Activated B cell treated with CpG ODN at 0.5 μM for 24 hours (primary cell): Measurements from ENCODE around the gene USB1. TPM values are rescaled to one million over a fixed set of nuclear protein-coding genes. Genes with fewer than 3 reads are reported as not detected.

Source experiments
- ATAC-seq: fragments of 200-7000 bp; cut with Tn5 transposase; one replicate; pipeline ENCODE4 v1.10.0; 2021; ENCODE audit warnings: low read depth, mild to moderate bottlenecking, moderate library complexity
- CTCF ChIA-PET: fragments of 350-600 bp; sonication (Branson Sonifier 250); formaldehyde crosslinking; loops from one replicate; lab custom pipeline; 2021; ENCODE audit warnings: antibody characterized with exemption; lab: Charles Lee
- POLR2A ChIA-PET: fragments of 350-600 bp; sonication (Branson Sonifier 250); formaldehyde crosslinking; loops from one replicate; lab custom pipeline; 2021; ENCODE audit warnings: antibody characterized with exemption; lab: Charles Lee
- DNase-seq: peaks from one replicate; pipeline ENCODE4 v3.0.0; 2022
- H3K27ac Mint-ChIP-seq: one replicate; pipeline ENCODE4 v1.8.0; 2020; ENCODE audit warnings: mixed read lengths
- H3K27me3 Mint-ChIP-seq: one replicate; pipeline ENCODE4 v1.8.0; 2021; ENCODE audit warnings: mixed read lengths
- H3K36me3 Mint-ChIP-seq: one replicate; pipeline ENCODE4 v1.8.0; 2021; ENCODE audit warnings: low read depth, mixed read lengths
- H3K4me1 Mint-ChIP-seq: one replicate; pipeline ENCODE4 v1.8.0; 2021; ENCODE audit warnings: mixed read lengths
- H3K4me3 Mint-ChIP-seq: one replicate; pipeline ENCODE4 v1.8.0; 2020; ENCODE audit warnings: mild to moderate bottlenecking, mixed read lengths
- H3K9me3 Mint-ChIP-seq: one replicate; pipeline ENCODE4 v1.8.0; 2020; ENCODE audit warnings: mixed read lengths
- intact Hi-C: fragments of 100-400 bp; cut with micrococcal nuclease; formaldehyde crosslinking; loops from one replicate; pipeline ENCODE4 v1.15.1; 2024
- total RNA-seq: library from RNA; stranded (reverse); gene quantifications from 2 replicates; pipeline ENCODE4 v1.2.3, GENCODE V29; 2022
- TF ChIP-seq, protein P1 (sequence below): fragments of 200-600 bp; IDR thresholded peaks from one replicate; pipeline ENCODE4 v1.8.0; 2022; ENCODE audit warnings: antibody characterized with exemption, mild to moderate bottlenecking

Gene USB1
- total RNA-seq, 1 donor from 2014 or later, result 40.7 TPM

DNA sequence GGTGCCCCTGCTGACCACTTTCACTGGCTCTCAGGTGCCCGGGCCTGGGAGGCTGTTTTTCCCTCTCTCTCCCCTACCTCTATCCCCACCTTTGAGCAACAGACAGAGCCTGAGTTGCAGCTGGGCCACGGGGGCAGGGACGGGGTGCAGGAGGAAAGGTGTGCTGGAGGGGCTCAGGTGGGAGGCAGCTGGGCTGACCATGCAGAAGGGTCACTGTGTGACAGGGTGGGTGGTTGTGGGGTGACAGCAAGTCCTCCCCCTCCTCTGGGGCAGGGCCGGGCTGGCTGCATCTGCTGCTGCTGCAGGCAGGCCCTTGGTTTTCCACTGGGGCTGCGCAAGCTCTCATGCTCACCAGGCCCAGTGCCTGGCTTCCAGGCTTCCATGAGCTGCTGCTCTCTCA, 7.3 kb upstream of the USB1 start:
- TF ChIP-seq, protein P1, sequence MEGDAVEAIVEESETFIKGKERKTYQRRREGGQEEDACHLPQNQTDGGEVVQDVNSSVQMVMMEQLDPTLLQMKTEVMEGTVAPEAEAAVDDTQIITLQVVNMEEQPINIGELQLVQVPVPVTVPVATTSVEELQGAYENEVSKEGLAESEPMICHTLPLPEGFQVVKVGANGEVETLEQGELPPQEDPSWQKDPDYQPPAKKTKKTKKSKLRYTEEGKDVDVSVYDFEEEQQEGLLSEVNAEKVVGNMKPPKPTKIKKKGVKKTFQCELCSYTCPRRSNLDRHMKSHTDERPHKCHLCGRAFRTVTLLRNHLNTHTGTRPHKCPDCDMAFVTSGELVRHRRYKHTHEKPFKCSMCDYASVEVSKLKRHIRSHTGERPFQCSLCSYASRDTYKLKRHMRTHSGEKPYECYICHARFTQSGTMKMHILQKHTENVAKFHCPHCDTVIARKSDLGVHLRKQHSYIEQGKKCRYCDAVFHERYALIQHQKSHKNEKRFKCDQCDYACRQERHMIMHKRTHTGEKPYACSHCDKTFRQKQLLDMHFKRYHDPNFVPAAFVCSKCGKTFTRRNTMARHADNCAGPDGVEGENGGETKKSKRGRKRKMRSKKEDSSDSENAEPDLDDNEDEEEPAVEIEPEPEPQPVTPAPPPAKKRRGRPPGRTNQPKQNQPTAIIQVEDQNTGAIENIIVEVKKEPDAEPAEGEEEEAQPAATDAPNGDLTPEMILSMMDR, result no peak
- POLR2A ChIA-PET, result no interaction called here

DNA sequence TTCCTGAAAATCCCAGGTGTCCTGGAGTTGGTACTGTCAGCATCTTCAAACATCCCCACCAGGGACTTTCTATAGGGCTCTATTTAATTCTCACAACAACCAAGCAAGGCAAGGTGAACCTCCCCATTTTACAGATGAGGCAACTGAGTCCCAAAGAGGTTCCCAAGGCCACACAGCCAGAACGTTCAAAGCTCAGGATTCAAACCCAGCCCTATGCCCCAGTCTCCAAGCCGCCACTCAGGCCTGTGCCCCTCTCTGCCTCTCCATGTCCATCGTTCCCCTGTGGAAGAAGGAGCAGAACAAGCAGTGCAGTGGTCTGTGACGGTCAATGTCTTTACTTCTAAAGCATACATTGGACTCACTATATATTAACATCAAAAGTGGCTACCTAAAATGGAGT, 6.8 kb upstream of the USB1 start:
- H3K27me3 Mint-ChIP-seq, result no peaks in the 10 kb centered on the region
- H3K27ac Mint-ChIP-seq, result no peak overlapping the region
- no peak overlapping the region for H3K4me3 Mint-ChIP-seq
- H3K36me3 Mint-ChIP-seq, result peaks cover 31% of the 10 kb centered on the region
- H3K9me3 Mint-ChIP-seq, result no peaks in the 10 kb centered on the region
- peaks cover 21% of the 10 kb centered on the region for H3K4me1 Mint-ChIP-seq
- ChIA-PET POLR2A (no interaction called here), CTCF (no interaction called here)
- intact Hi-C loops, result no loop called here
- ATAC-seq, result no peak
- DNase-seq, result no peak
- TF ChIP-seq, protein P1, result no peak

More for the DNA sequence above, 7.3 kb upstream of the USB1 start:
- Mint-ChIP-seq H3K9me3 (no peaks in the 10 kb centered on the region), H3K36me3 (peaks cover 27% of the 10 kb centered on the region), H3K27ac (no peak overlapping the region), H3K4me1 (peaks cover 16% of the 10 kb centered on the region), H3K27me3 (no peaks in the 10 kb centered on the region), H3K4me3 (no peak overlapping the region)
- CTCF ChIA-PET, result interaction anchor here (0.8 kb wide), 1 partner anchor 15 kb away, joined by 3 read pairs; no protein-coding TSS in a partner anchor
- DNase-seq, result no peak
- intact Hi-C loops, result no loop called here
- no peak for ATAC-seq

DNA sequence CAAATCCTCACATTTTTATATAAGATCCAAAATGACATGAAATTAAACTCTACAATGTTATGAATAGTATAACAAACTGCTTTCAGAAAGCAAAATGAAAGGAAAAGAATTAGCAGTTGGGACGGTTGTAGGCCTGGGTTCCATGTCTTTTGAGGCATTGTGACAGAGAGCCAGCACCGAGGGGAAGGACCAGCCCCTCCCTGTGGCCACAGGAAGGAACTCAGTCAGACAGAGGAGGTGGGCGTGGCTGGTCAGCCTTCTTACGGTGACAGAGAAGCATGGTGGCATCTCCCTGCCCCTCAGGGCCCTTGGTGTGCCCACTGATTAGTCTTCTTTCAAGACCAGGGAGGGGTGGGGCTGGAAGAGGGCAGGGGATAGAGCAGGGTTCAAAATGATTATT, 6.4 kb upstream of the USB1 start:
- ATAC-seq, result peak; percentile 63
- Mint-ChIP-seq H3K27me3 (no peaks in the 10 kb centered on the region), H3K4me1 (peaks cover 24% of the 10 kb centered on the region), H3K27ac (no peak overlapping the region), H3K4me3 (no peak overlapping the region), H3K36me3 (peaks cover 31% of the 10 kb centered on the region), H3K9me3 (no peaks in the 10 kb centered on the region)
- TF ChIP-seq, protein P1, result no peak
- DNase-seq, result no peak
- intact Hi-C loops, result loop anchor here (1.0 kb wide), 1 partner anchor 9 kb away; no protein-coding TSS in a partner anchor
- ChIA-PET CTCF (no interaction called here), POLR2A (no interaction called here)

DNA sequence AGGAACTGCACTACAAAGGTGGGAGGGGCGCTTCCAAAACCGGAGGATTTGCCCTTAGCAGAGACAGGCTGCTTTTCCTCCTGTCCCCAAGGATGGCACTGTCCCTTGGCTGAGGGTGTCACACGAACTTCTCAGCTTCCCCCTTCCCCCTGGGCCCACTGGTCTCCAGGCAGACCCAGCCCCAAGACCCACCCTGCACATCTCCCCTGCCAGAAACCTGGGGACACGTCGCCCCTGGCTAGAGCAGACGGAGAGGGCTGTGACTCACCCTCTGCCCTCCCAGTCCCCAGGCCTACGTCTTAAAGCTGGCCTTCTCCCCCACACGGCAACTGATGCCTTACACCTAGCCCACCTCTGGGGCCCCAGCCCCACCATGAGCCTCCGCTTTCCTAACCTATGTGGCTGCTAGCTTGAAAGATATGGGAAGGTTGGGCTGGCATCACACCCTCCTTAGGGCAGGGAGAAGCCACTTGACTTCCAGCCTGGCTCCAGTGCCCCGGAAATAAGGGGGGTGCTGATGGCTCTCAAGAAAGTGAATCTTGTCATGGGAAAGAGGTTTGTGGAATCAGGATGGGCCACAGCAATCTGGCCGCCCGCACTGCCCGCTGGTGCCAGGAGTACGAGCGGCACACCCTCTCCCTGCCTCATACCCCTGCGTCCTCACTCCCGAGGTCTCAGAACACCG, 5.3 kb upstream of the USB1 start:
- TF ChIP-seq, protein P1, result no peak
- no peak overlapping the region for H3K27ac Mint-ChIP-seq
- peaks cover 31% of the 10 kb centered on the region for H3K36me3 Mint-ChIP-seq
- H3K9me3 Mint-ChIP-seq, result no peaks in the 10 kb centered on the region
- ChIA-PET CTCF (no interaction called here), POLR2A (no interaction called here)
- no peak for ATAC-seq
- peaks cover 25% of the 10 kb centered on the region for H3K4me1 Mint-ChIP-seq
- no peak for DNase-seq
- intact Hi-C loops, result loop anchor here (1.0 kb wide), 1 partner anchor 11 kb away; no protein-coding TSS in a partner anchor
- H3K27me3 Mint-ChIP-seq, result no peaks in the 10 kb centered on the region
- H3K4me3 Mint-ChIP-seq, result no peak overlapping the region

DNA sequence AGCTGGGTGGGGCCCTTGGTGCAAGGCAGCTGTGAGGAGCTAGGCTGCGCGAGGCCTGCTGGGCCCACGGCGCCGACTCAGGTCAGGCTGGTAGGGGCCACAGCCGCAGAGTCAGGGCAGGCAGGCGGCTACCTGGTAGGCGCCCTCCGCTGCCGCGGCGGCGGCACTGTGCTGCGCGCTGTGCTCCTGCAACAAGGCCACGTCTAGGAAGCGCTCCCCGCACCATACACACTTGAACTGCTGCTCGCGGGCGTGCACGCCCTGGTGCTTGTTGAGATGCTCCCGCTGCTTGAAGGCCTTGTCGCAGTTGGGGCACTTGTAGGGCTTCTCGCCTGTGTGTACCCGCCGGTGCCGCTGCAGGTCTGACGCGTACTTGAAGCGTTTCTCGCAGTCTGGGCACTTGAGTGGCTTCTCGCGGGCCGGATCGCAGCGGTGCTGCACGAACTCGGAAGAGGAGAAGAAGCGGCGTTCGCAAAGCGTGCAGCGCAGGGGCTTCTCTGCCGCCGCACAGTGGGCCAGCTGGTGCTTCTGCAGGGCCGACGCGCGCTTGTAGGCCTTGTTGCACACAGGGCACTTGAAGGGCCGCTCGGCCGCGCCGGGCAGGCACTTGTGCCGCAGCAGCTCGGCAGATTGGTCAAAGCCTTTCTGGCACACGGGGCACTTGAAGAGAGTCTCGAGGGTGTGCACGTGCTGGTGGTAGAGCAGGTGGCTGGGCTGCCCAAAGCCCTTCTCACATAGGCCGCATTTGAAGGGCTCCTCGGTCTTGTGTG, 4.6 kb upstream of the USB1 start:
- H3K9me3 Mint-ChIP-seq, result no peaks in the 10 kb centered on the region
- no peaks in the 10 kb centered on the region for H3K27me3 Mint-ChIP-seq
- TF ChIP-seq, protein P1, result no peak
- CTCF ChIA-PET, result no interaction called here
- POLR2A ChIA-PET, result no interaction called here
- no peak overlapping the region for H3K27ac Mint-ChIP-seq
- ATAC-seq, result no peak
- H3K4me3 Mint-ChIP-seq, result no peak overlapping the region
- intact Hi-C loops, result no loop called here
- peaks cover 29% of the 10 kb centered on the region for H3K4me1 Mint-ChIP-seq
- peaks cover 33% of the 10 kb centered on the region for H3K36me3 Mint-ChIP-seq
- DNase-seq, result no peak
